Measurements from ENCODE around the gene WDR74. TPM values are rescaled to one million over a fixed set of nuclear protein-coding genes. Genes with fewer than 3 reads are reported as not detected.

The WDR74 gene
- polyA plus RNA-seq, 2 of the 4 experiments (the other 2 are of a cell fraction) = 52.9 to 90.6 TPM

DNA sequence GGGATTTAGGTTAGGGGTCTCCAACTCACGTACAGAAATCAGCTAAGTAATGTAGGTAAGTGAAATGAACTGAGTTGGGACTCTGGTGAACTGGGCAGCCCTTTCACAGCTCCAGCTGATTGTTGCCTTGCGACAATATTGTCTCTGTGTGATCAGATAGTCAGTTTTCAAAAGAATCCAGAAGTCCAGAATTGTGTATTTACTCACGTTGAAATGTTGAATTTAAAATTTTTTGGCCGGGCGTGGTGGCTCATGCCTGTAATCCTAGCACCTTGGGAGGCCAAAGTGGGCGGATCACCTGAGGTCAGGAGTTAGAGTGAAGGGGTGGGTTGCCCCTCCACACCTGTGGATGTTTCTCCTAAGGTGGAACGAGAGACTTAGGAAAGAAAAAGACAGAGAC is 18.8 kb upstream of the WDR74 start:
- ChIA-PET POLR2A (interaction anchor here (0.7 to 9.3 kb wide), 2 partner anchors 18 to 57 kb away, joined by 7 to 159 read pairs; partner anchors contain the start of gene WDR74), CTCF (interaction anchor here (0.8 to 4.6 kb wide), 3 partner anchors 23 to 71 kb away, joined by 4 to 25 read pairs (median 5); partner anchors contain the start of genes SLC3A2 and TMEM179B)
- Histone ChIP-seq H3K9me3 (no peaks in the 10 kb centered on the region), H3K4me3 (peak overlapping the region; percentile 80; the same call in 1 of the 3 replicates), H3K27ac (peak overlapping the region; percentile 90 to 96; a peak in 3 of 6 replicates), H3K4me1 (peaks cover 38% of the 10 kb centered on the region), H3K4me2 (peak overlapping the region; percentile 77)
- FAIRE-seq = no peak
- TF ChIP-seq HEYL (CRISPR knock-in tag; IDR thresholded peaks at IDR 0.05) (no peak), MAFK (IDR thresholded peaks at IDR 0.05; ENCODE audit: partially characterized antibody) (no peak), GATA3 (IDR thresholded peaks at IDR 0.05; ENCODE audit: borderline replicate concordance) (no peak), HOXA7 (CRISPR knock-in tag; IDR thresholded peaks at IDR 0.05) (no peak), RCOR1 (IDR thresholded peaks at IDR 0.05; ENCODE audit: low read depth, low read length) (no peak), NFE2L2 (conservative IDR thresholded peaks at IDR 0.05; ENCODE audit: low read length) (no peak), SMC3 (IDR thresholded peaks at IDR 0.05) (no peak), ESRRA (IDR thresholded peaks at IDR 0.05; ENCODE audit: borderline replicate concordance, low read length) (no peak), FOXS1 (CRISPR knock-in tag; IDR thresholded peaks at IDR 0.05) (no peak), NPAS2 (CRISPR knock-in tag; IDR thresholded peaks at IDR 0.05; ENCODE audit: borderline replicate concordance) (no peak), ZSCAN20 (CRISPR knock-in tag; IDR thresholded peaks at IDR 0.05) (no peak)
- TF ChIP-seq, protein P1, sequence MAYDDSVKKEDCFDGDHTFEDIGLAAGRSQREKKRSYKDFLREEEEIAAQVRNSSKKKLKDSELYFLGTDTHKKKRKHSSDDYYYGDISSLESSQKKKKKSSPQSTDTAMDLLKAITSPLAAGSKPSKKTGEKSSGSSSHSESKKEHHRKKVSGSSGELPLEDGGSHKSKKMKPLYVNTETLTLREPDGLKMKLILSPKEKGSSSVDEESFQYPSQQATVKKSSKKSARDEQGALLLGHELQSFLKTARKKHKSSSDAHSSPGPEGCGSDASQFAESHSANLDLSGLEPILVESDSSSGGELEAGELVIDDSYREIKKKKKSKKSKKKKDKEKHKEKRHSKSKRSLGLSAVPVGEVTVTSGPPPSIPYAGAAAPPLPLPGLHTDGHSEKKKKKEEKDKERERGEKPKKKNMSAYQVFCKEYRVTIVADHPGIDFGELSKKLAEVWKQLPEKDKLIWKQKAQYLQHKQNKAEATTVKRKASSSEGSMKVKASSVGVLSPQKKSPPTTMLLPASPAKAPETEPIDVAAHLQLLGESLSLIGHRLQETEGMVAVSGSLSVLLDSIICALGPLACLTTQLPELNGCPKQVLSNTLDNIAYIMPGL (CRISPR knock-in tag; IDR thresholded peaks at IDR 0.05; ENCODE audit: borderline replicate concordance) = no peak
- TF ChIP-seq, protein P2, sequence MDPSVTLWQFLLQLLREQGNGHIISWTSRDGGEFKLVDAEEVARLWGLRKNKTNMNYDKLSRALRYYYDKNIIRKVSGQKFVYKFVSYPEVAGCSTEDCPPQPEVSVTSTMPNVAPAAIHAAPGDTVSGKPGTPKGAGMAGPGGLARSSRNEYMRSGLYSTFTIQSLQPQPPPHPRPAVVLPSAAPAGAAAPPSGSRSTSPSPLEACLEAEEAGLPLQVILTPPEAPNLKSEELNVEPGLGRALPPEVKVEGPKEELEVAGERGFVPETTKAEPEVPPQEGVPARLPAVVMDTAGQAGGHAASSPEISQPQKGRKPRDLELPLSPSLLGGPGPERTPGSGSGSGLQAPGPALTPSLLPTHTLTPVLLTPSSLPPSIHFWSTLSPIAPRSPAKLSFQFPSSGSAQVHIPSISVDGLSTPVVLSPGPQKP (IDR thresholded peaks at IDR 0.05; ENCODE audit: low read depth, low read length) = no peak
- no peak for DNase-seq (ENCODE audit: low read depth in 1 of 2, low spot score in 1 of 2)
- ATAC-seq = no peak
- WGBS (ENCODE audit: missing lambda C conversion rate) = 65% methylated on average over 7 of the region's 7 CpGs

DNA sequence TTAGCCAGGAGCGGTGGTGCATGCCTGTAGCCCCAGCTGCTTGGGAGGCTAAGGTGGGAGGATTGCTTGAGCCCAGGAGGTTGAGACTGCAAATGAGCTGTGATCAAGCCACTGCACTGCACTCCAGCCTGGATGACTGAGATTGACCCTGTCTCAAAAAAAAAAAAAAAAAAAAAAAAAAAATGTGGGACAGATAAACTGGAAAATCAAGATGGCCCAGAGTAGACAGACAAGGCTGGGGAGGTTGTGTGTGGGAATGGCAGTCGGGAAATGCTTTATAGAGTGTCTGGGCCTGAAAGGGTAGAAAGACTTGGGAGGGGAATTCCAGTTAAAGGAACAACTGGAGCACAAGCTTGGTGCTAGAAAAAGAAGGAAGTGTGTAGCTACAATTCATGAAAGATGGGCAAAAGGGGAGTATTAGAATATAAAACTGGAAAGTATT is 18.2 kb upstream of the WDR74 start:
- POLR2A ChIA-PET = interaction anchor here (0.7 to 9.3 kb wide), 3 partner anchors 17 to 104 kb away, joined by 6 to 159 read pairs (median 7); partner anchors contain the start of gene WDR74
- ATAC-seq (no peak), DNase-seq (ENCODE audit: low read depth in 1 of 2, low spot score in 1 of 2) (no peak), FAIRE-seq (no peak)
- H3K27ac ChIP-seq = peak overlapping the region; percentile 90 to 96
- H3K4me3 ChIP-seq = peak overlapping the region; percentile 80
- peak overlapping the region; percentile 77 for H3K4me2 ChIP-seq
- peaks cover 39% of the 10 kb centered on the region for H3K4me1 ChIP-seq
- CTCF ChIA-PET = interaction anchor here (0.8 to 4.6 kb wide), 3 partner anchors 23 to 71 kb away, joined by 4 to 25 read pairs (median 5); partner anchors contain the start of genes SLC3A2 and TMEM179B
- no peak for TF ChIP-seq SREBF2 (IDR thresholded peaks at IDR 0.05)
- no peak for TF ChIP-seq HOXB13 (CRISPR knock-in tag; IDR thresholded peaks at IDR 0.05; ENCODE audit: low read depth)
- no peak for TF ChIP-seq ZNF302 (CRISPR knock-in tag; IDR thresholded peaks at IDR 0.05)
- no peak for TF ChIP-seq PHF8 (IDR thresholded peaks at IDR 0.05; ENCODE audit: borderline replicate concordance, low read depth)
- TF ChIP-seq RCOR1 (IDR thresholded peaks at IDR 0.05; ENCODE audit: low read depth, low read length) = no peak
- TF ChIP-seq, protein P3, sequence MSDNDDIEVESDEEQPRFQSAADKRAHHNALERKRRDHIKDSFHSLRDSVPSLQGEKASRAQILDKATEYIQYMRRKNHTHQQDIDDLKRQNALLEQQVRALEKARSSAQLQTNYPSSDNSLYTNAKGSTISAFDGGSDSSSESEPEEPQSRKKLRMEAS (IDR thresholded peaks at IDR 0.05) = no peak
- TF ChIP-seq, protein P4, sequence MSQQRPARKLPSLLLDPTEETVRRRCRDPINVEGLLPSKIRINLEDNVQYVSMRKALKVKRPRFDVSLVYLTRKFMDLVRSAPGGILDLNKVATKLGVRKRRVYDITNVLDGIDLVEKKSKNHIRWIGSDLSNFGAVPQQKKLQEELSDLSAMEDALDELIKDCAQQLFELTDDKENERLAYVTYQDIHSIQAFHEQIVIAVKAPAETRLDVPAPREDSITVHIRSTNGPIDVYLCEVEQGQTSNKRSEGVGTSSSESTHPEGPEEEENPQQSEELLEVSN (IDR thresholded peaks at IDR 0.05; ENCODE audit: borderline replicate concordance, low read depth) = no peak
- no peak for TF ChIP-seq CEBPB (IDR thresholded peaks at IDR 0.05)
- TF ChIP-seq TFCP2L1 (CRISPR knock-in tag; IDR thresholded peaks at IDR 0.05) = no peak
- no peak for TF ChIP-seq ZFP36 (IDR thresholded peaks at IDR 0.05; ENCODE audit: borderline replicate concordance, partially characterized antibody)
- TF ChIP-seq SMC3 (IDR thresholded peaks at IDR 0.05) = no peak
- TF ChIP-seq EHMT2 (IDR thresholded peaks at IDR 0.05; ENCODE audit: low read depth) = no peak
- TF ChIP-seq JUNB (IDR thresholded peaks at IDR 0.05) = no peak
- no peak for TF ChIP-seq HOXA7 (CRISPR knock-in tag; IDR thresholded peaks at IDR 0.05)
- no peak for TF ChIP-seq RAD21 (conservative IDR thresholded peaks at IDR 0.05 in 1 of 2, IDR thresholded peaks at IDR 0.05 in 1 of 2)
- TF ChIP-seq, protein P5, sequence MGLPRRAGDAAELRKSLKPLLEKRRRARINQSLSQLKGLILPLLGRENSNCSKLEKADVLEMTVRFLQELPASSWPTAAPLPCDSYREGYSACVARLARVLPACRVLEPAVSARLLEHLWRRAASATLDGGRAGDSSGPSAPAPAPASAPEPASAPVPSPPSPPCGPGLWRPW (IDR thresholded peaks at IDR 0.05) = no peak
- TF ChIP-seq, protein P6, sequence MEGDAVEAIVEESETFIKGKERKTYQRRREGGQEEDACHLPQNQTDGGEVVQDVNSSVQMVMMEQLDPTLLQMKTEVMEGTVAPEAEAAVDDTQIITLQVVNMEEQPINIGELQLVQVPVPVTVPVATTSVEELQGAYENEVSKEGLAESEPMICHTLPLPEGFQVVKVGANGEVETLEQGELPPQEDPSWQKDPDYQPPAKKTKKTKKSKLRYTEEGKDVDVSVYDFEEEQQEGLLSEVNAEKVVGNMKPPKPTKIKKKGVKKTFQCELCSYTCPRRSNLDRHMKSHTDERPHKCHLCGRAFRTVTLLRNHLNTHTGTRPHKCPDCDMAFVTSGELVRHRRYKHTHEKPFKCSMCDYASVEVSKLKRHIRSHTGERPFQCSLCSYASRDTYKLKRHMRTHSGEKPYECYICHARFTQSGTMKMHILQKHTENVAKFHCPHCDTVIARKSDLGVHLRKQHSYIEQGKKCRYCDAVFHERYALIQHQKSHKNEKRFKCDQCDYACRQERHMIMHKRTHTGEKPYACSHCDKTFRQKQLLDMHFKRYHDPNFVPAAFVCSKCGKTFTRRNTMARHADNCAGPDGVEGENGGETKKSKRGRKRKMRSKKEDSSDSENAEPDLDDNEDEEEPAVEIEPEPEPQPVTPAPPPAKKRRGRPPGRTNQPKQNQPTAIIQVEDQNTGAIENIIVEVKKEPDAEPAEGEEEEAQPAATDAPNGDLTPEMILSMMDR (IDR thresholded peaks at IDR 0.05) = no peak
- TF ChIP-seq MYC (IDR thresholded peaks at IDR 0.05; ENCODE audit: borderline replicate concordance, low read length) = no peak
- 45% methylated on average over 2 of the region's 2 CpGs for WGBS (ENCODE audit: missing lambda C conversion rate)
- H3K9me3 ChIP-seq = no peaks in the 10 kb centered on the region
